Activated CD4-positive, alpha-beta memory T cell treated with anti-CD3 and anti-CD28 coated beads, Interleukin-2, amount 10 ng/mL, durations not matched to agents 7 days and 5 days (primary cell): ENCODE results near the gene WBP2NL. TPM values are rescaled to one million over a fixed set of nuclear protein-coding genes. Genes with fewer than 3 reads are reported as not detected.

Experiments used
- CTCF ChIA-PET: fragments of 350-600 bp; sonication (Branson Sonifier 250); formaldehyde crosslinking; loops from one replicate; lab custom pipeline; 2021; ENCODE audit warnings: antibody characterized with exemption, inconsistent platforms; lab: Charles Lee
- POLR2A ChIA-PET: fragments of 350-600 bp; sonication (Branson Sonifier 250); formaldehyde crosslinking; loops from one replicate; lab custom pipeline; 2021; ENCODE audit warnings: antibody characterized with exemption; lab: Charles Lee
- DNase-seq: peaks from one replicate; pipeline ENCODE4 v3.0.0-alpha.2; 2020
- H3K27ac Mint-ChIP-seq: one replicate; pipeline ENCODE4 v1.8.0; 2021; ENCODE audit warnings: mild to moderate bottlenecking, mixed read lengths
- H3K27me3 Mint-ChIP-seq: one replicate; pipeline ENCODE4 v1.8.0; 2021; ENCODE audit warnings: mixed read lengths
- H3K36me3 Mint-ChIP-seq: one replicate; pipeline ENCODE4 v1.8.0; 2021; ENCODE audit warnings: low read depth, mixed read lengths
- H3K4me1 Mint-ChIP-seq: one replicate; pipeline ENCODE4 v1.8.0; 2021; ENCODE audit warnings: mixed read lengths
- H3K4me3 Mint-ChIP-seq: one replicate; pipeline ENCODE4 v1.8.0; 2021; ENCODE audit warnings: mild to moderate bottlenecking, mixed read lengths
- H3K9me3 Mint-ChIP-seq: one replicate; pipeline ENCODE4 v1.8.0; 2021; ENCODE audit warnings: mixed read lengths
- total RNA-seq, 2 experiments: library from RNA; stranded (reverse); gene quantifications; one replicate each; pipeline ENCODE4 v1.2.3, GENCODE V29; 2021

WBP2NL gene
- total RNA-seq, 2 experiments from 2014 or later, result 2.0 to 2.3 TPM

DNA sequence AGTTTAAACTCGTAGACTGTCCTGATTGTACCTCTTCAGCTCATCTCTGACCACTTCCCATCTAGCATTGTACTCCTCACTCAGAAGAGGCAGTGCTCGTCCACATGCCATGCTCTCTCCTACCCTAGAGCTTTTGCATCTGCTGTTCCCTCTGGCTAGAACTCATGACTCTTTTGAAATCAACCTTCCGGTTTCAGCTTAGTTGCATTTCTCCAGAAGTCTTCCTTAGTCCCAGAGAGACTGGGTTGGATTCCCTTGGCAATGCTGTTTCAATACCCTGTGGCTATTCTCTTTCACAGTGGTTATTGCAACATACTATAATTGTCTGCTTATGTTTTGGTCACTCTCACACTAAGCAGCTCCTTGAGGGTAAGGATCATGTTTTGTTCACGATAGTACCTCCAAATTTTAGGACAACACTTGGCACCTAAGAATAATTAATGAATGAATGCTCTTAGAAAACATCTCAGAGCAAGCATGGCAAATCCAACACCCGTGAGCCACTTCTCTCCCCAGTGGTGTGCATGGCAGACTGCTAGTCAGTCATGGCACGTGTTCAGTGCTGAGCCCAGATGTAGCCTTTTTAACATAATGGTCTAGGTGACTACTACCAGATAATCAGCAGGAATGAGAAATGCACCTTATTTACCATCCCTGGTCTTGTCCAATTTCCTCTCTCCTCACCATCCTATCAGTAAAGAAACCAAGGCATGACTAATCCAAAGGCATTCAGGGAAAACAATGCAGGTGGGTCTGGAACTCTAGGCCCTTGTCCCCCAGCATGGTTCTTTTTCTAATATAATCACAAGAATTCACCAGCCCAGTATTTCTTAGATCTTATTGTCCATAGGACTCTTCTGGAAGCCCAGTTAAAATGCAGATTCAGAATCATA, 14.8 kb upstream of the WBP2NL start:
- Mint-ChIP-seq H3K4me3 (no peak overlapping the region), H3K9me3 (no peaks in the 10 kb centered on the region), H3K27ac (no peak overlapping the region), H3K27me3 (peaks cover 7% of the 10 kb centered on the region), H3K36me3 (no peaks in the 10 kb centered on the region), H3K4me1 (no peaks in the 10 kb centered on the region)
- POLR2A ChIA-PET, result interaction anchor here (0.8 to 1.7 kb wide), 2 partner anchors 15 to 37 kb away, joined by 3 to 4 read pairs; partner anchors contain the start of genes CENPM and WBP2NL
- CTCF ChIA-PET, result interaction anchor here (1.1 kb wide), 1 partner anchor 107 kb away, joined by 3 read pairs; no protein-coding TSS in a partner anchor
- DNase-seq, result no peak

DNA sequence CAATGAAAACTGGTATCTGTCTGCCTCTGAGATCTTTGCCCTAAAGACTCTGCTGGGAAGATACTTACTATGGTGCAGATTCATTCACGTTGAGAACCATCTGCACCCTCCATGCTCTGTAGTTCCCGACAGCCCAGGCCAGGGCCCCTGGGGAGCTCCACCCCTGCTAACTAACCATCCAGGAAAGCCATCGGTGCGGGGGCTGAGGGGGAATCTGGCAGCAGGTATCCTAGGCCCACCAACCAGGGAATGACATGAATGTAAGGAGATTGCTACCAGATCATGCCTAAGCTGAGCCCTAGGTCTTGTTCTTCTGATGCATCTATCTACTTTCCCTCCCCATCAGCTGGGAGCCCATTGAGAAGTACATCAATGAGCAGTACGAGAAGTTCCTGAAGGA, 11.3 kb upstream of the WBP2NL start:
- Mint-ChIP-seq H3K36me3 (no peaks in the 10 kb centered on the region), H3K4me1 (no peaks in the 10 kb centered on the region), H3K9me3 (no peaks in the 10 kb centered on the region), H3K27me3 (peaks cover 2% of the 10 kb centered on the region), H3K27ac (no peak overlapping the region), H3K4me3 (no peak overlapping the region)
- no peak for DNase-seq
- CTCF ChIA-PET, result no interaction called here
- POLR2A ChIA-PET, result interaction anchor here (1.7 kb wide), 1 partner anchor 93 kb away, joined by 7 read pairs; the partner anchor contains the start of gene SMDT1

DNA sequence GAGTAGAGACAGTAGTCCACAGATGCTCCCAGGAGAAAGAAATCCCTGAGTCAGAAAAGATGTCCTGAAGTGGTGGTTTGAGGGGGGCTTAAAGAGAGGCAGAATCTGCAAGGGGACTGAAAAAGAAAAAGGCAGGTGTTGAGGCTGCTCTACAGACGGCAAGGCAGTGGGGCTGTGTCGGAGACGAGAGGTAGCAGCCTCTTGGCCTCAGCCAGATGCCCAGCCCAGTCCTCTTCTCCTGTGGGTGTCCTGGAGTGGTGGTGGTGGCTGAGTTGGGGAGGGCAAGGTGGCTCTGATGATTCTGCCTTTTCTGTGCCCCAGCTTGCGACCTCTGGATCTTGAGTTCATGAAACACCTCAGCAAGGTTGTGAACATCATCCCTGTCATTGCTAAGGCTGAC, 9.3 kb upstream of the WBP2NL start:
- no peak for DNase-seq
- ChIA-PET POLR2A (no interaction called here), CTCF (no interaction called here)
- no peaks in the 10 kb centered on the region for H3K9me3 Mint-ChIP-seq
- H3K4me1 Mint-ChIP-seq, result no peaks in the 10 kb centered on the region
- no peaks in the 10 kb centered on the region for H3K36me3 Mint-ChIP-seq
- no peaks in the 10 kb centered on the region for H3K27me3 Mint-ChIP-seq
- H3K4me3 Mint-ChIP-seq, result no peak overlapping the region
- no peak overlapping the region for H3K27ac Mint-ChIP-seq

- H3K27ac Mint-ChIP-seq, result no peak overlapping the region
- H3K27me3 Mint-ChIP-seq, result no peaks in the 10 kb centered on the region
- H3K4me3 Mint-ChIP-seq, result no peak overlapping the region
- ChIA-PET CTCF (no interaction called here), POLR2A (no interaction called here)
- no peaks in the 10 kb centered on the region for H3K4me1 Mint-ChIP-seq
- H3K9me3 Mint-ChIP-seq, result no peaks in the 10 kb centered on the region
- DNase-seq, result no peak
- no peaks in the 10 kb centered on the region for H3K36me3 Mint-ChIP-seq
Observed at GRCh38 chr22:41991111-41991510, 7.5 kb upstream of the WBP2NL start.

- H3K4me3 Mint-ChIP-seq, result no peak overlapping the region
Observed at GRCh38 chr22:41992496-41992895, 6.1 kb upstream of the WBP2NL start.

DNA sequence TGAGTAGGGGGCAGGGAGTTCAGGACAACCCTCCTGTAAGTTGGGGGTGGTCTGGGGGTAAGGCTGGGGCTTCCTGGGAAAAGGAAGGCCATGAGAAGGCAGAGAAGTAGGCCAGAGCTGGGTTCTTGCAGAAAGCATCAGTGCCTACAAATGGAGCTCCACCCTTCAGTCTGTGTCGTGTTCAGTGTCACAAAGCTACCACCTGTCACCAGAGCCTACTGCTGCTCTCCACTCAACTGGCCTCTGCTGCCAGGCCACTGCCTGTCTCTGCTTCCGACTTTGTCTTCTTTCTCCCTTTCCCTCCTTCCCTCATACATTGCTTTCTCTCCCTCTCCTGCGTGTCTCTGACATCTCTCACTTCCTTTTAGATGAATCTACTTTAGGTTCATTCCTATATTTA, 3.4 kb upstream of the WBP2NL start:
- no peak for DNase-seq
- CTCF ChIA-PET, result no interaction called here
- Mint-ChIP-seq H3K9me3 (peaks cover 6% of the 10 kb centered on the region), H3K27ac (no peak overlapping the region), H3K27me3 (peaks cover 2% of the 10 kb centered on the region), H3K36me3 (peaks cover 11% of the 10 kb centered on the region), H3K4me3 (no peak overlapping the region), H3K4me1 (peaks cover 26% of the 10 kb centered on the region)
- POLR2A ChIA-PET, result no interaction called here

More at GRCh38 chr22:41992496-41992895, 6.1 kb upstream of the WBP2NL start:
- ChIA-PET CTCF (interaction anchor here (0.8 kb wide), 1 partner anchor 26 kb away, joined by 3 read pairs; no protein-coding TSS in a partner anchor), POLR2A (interaction anchor here (1.0 to 1.3 kb wide), 2 partner anchors 46 to 230 kb away, joined by 3 to 4 read pairs; partner anchors contain the start of gene CENPM)
- no peaks in the 10 kb centered on the region for H3K36me3 Mint-ChIP-seq
- no peak overlapping the region for H3K27ac Mint-ChIP-seq
- no peak for DNase-seq
- peaks cover 2% of the 10 kb centered on the region for H3K27me3 Mint-ChIP-seq
- peaks cover 2% of the 10 kb centered on the region for H3K4me1 Mint-ChIP-seq
- no peaks in the 10 kb centered on the region for H3K9me3 Mint-ChIP-seq

- no peak for DNase-seq
- Mint-ChIP-seq H3K27me3 (peaks cover 2% of the 10 kb centered on the region), H3K4me3 (no peak overlapping the region), H3K27ac (no peak overlapping the region), H3K9me3 (peaks cover 9% of the 10 kb centered on the region), H3K4me1 (peaks cover 33% of the 10 kb centered on the region), H3K36me3 (peaks cover 23% of the 10 kb centered on the region)
- CTCF ChIA-PET, result no interaction called here
- POLR2A ChIA-PET, result interaction anchor here (1.0 kb wide), 1 partner anchor 83 kb away, joined by 3 read pairs; no protein-coding TSS in a partner anchor
Observed at GRCh38 chr22:41996826-41997225, 1.8 kb upstream of the WBP2NL start.

- H3K4me3 Mint-ChIP-seq, result no peak overlapping the region
- no peak for DNase-seq
- peaks cover 2% of the 10 kb centered on the region for H3K27me3 Mint-ChIP-seq
- POLR2A ChIA-PET, result interaction anchor here (2.3 to 2.6 kb wide), 2 partner anchors 31 to 90 kb away, joined by 13 to 19 read pairs; partner anchors contain the start of gene NDUFA6
- peaks cover 36% of the 10 kb centered on the region for H3K4me1 Mint-ChIP-seq
- H3K9me3 Mint-ChIP-seq, result peaks cover 13% of the 10 kb centered on the region
- CTCF ChIA-PET, result no interaction called here
- peaks cover 26% of the 10 kb centered on the region for H3K36me3 Mint-ChIP-seq
- no peak overlapping the region for H3K27ac Mint-ChIP-seq
Observed at GRCh38 chr22:42000466-42000865, 1.9 kb downstream of the WBP2NL start.

GRCh38 chr22:42001121-42001520, 2.5 kb downstream of the WBP2NL start:
- CTCF ChIA-PET, result no interaction called here
- POLR2A ChIA-PET, result no interaction called here
- Mint-ChIP-seq H3K9me3 (peaks cover 15% of the 10 kb centered on the region), H3K27me3 (peaks cover 2% of the 10 kb centered on the region), H3K36me3 (peaks cover 29% of the 10 kb centered on the region), H3K4me1 (peaks cover 39% of the 10 kb centered on the region), H3K4me3 (no peak overlapping the region), H3K27ac (no peak overlapping the region)
- DNase-seq, result no peak

- Mint-ChIP-seq H3K36me3 (peaks cover 32% of the 10 kb centered on the region), H3K27me3 (no peaks in the 10 kb centered on the region), H3K4me3 (no peak overlapping the region), H3K4me1 (peaks cover 39% of the 10 kb centered on the region), H3K9me3 (peaks cover 15% of the 10 kb centered on the region), H3K27ac (no peak overlapping the region)
- ChIA-PET POLR2A (no interaction called here), CTCF (no interaction called here)
- DNase-seq, result no peak
Observed at GRCh38 chr22:42001706-42002105, 3.1 kb downstream of the WBP2NL start.

DNA sequence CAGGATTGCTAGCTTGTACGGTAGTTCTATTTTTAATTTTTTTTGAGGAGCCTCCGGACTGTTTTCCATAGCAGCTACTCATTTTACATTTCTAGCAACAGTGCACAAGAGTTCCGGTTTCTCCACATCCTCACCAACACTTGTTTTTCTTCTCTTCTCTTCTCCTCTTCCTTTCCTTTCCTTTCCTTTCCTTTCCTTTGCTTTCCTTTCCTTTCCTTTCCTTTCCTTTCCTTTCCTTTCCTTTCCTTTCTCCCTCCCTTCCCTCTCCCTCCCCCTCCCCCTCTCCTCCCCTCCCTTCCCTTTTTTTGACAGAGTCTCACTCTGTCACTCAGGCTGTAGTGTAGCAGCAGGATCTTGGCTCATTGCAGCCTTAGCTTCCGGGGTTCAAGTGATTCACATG, 9.3 kb downstream of the WBP2NL start:
- Mint-ChIP-seq H3K36me3 (peaks cover 15% of the 10 kb centered on the region), H3K9me3 (peaks cover 24% of the 10 kb centered on the region), H3K27ac (no peak overlapping the region), H3K4me1 (peaks cover 4% of the 10 kb centered on the region), H3K27me3 (peaks cover 10% of the 10 kb centered on the region), H3K4me3 (no peak overlapping the region)
- ChIA-PET POLR2A (interaction anchor here (1.5 kb wide), 1 partner anchor 8 kb away, joined by 3 read pairs; no protein-coding TSS in a partner anchor), CTCF (no interaction called here)
- no peak for DNase-seq

- Mint-ChIP-seq H3K4me3 (no peak overlapping the region), H3K9me3 (peaks cover 18% of the 10 kb centered on the region), H3K4me1 (peaks cover 4% of the 10 kb centered on the region), H3K27me3 (peaks cover 18% of the 10 kb centered on the region), H3K27ac (no peak overlapping the region), H3K36me3 (peaks cover 11% of the 10 kb centered on the region)
- CTCF ChIA-PET, result no interaction called here
- POLR2A ChIA-PET, result no interaction called here
- no peak for DNase-seq
Observed at GRCh38 chr22:42010778-42011177, 12.2 kb downstream of the WBP2NL start.

DNA sequence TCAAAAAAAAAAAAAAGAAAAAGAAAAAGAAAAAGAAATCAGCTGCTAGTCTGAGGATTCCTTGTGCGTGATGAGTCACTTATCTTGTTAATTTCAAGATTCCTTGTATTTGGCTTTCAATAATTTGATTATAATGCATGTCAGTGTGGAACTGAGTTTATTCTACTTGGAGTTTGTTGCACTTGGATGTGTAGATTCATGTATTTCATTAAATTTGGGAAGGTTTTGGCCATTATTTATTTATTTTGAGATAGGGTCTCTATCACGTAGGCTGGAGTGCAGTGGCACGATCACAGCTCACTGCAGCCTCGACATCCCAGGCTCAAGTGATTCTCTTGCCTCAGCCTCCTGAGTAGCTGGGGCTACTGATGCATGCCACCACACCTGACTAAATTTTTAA, 14.8 kb downstream of the WBP2NL start:
- Mint-ChIP-seq H3K36me3 (peaks cover 8% of the 10 kb centered on the region), H3K27ac (no peak overlapping the region), H3K9me3 (peaks cover 15% of the 10 kb centered on the region), H3K27me3 (peaks cover 25% of the 10 kb centered on the region), H3K4me3 (no peak overlapping the region), H3K4me1 (peaks cover 4% of the 10 kb centered on the region)
- DNase-seq, result no peak
- POLR2A ChIA-PET, result no interaction called here
- CTCF ChIA-PET, result no interaction called here
